C4-2B (cell line): ENCODE measurements around the gene TTC39B.
A peak's percentile ranks its signal among the peaks of the same experiment; 100 is the strongest.

Source experiments
- H3K27ac ChIP-seq: fragments of 450-650 bp; 2 replicates; pipeline ENCODE4 v1.5.1; 2017
- CTCF ChIP-seq: fragments of 450-650 bp; conservative IDR thresholded peaks from 2 replicates; pipeline ENCODE4 v1.5.1; 2017; ENCODE audit warnings: mild to moderate bottlenecking
- ZFX ChIP-seq: fragments of 450-650 bp; IDR thresholded peaks from 2 replicates; pipeline ENCODE4 v1.6.1; 2017

Gene TTC39B

GRCh38 chr9:15222313-15222712 lies 84.7 kb downstream of the TTC39B start:
- TF ChIP-seq CTCF = no peak
- no peak for TF ChIP-seq ZFX
- no peak overlapping the region for H3K27ac ChIP-seq

- no peak overlapping the region for H3K27ac ChIP-seq
- TF ChIP-seq ZFX (no peak), CTCF (no peak)
Observed at GRCh38 chr9:15221746-15222145, 85.3 kb downstream of the TTC39B start.

- TF ChIP-seq CTCF (no peak), ZFX (no peak)
- H3K27ac ChIP-seq = no peak overlapping the region
Observed at GRCh38 chr9:15220658-15221318, 86.2 kb downstream of the TTC39B start.

DNA sequence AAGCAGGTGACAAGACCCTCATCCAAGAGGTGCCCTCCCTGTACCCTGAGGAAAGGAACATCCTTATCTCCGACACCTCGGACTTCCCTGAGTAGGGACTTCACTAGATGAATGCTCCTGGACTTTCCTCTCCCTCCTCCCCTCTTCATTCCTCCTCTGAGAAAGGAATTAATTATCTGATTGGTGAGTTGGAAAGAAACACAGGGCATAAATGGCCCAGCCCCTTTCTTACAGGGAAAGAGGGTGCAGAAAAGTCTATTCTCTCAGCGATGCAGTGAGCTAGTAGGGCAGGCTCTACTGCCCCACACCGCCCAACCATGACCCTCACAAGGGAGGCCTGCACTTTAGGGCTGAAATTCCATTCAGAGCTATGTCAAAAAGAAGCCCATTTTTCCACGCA lies 87.5 kb downstream of the TTC39B start:
- TF ChIP-seq CTCF (no peak), ZFX (no peak)
- no peak overlapping the region for H3K27ac ChIP-seq

GRCh38 chr9:15218994-15219393 lies 88.0 kb downstream of the TTC39B start:
- no peak for TF ChIP-seq CTCF
- TF ChIP-seq ZFX = no peak
- H3K27ac ChIP-seq = no peak overlapping the region

- H3K27ac ChIP-seq = no peak overlapping the region
- TF ChIP-seq ZFX (no peak), CTCF (no peak)
Observed at GRCh38 chr9:15213249-15213648, 93.8 kb downstream of the TTC39B start.

GRCh38 chr9:15211815-15212495 lies 95.1 kb downstream of the TTC39B start:
- no peak overlapping the region for H3K27ac ChIP-seq
- no peak for TF ChIP-seq ZFX
- peak; percentile 76 for TF ChIP-seq CTCF
